Ramos (cell line): ENCODE measurements around the gene PNPLA3.
"Not testable (repeated sequence)": the region's sequence is repeated elsewhere in the genome, so short reads cannot be mapped to it uniquely, and the experiment has no call there.

Source experiments
- in situ Hi-C: fragments of 300-500 bp; cut with MboI; formaldehyde crosslinking; loops from one replicate; pipeline ENCODE4 v1.14.3; 2022; ENCODE audit warnings: low sequenced_read_pairs; ENCODE audit not compliant: unreplicated experiment

PNPLA3 gene

GRCh38 chr22:43889201-43889859 is 34.3 kb upstream of the PNPLA3 start:
- in situ Hi-C loops, result no loop called here

GRCh38 chr22:43889860-43890253 is 33.7 kb upstream of the PNPLA3 start:
- in situ Hi-C loops, result no loop called here

GRCh38 chr22:43890901-43891331 is 32.7 kb upstream of the PNPLA3 start:
- in situ Hi-C loops, result no loop called here

GRCh38 chr22:43891360-43892182 is 32.0 kb upstream of the PNPLA3 start, which contains the start of gene PNPLA5:
Gene PNPLA5 (minus strand): TSS chr22:43892013. CDS start chr22:43891880, 133 bp downstream.
- in situ Hi-C loops, result no loop called here

DNA sequence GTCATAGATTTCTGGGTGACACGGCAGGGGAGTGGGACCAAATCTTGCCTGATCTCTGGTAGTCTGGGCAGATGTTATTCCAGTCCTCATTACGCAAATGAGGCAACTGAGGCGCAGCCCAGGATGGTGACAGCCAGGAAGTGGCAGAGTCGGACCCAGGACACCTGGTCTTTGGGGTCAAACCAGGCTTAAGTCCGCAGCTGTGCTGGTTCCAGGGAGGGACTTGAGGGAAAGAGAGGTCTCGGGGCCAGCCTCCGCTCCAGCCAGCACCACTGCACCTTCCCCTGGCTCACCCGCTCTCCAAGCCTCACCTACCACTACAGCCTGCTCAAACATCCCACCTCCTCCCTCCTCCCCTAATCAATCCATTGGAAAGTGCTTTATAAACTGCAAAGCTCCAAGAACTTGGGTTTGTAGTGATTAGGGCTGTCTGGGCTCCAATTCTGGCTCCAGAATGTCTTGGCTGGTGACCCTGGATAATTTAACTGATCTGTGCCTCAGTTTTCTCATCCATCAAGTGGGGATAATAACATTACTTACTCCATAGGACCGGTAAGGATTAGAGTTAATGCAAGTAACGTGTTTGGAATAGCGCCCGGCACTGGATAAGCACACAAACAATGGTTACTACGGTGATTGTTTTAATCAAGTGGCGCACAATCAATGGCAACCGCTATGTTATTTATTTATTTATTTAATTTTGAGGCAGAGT is 31.3 kb upstream of the PNPLA3 start:
- in situ Hi-C loops, result no loop called here

DNA sequence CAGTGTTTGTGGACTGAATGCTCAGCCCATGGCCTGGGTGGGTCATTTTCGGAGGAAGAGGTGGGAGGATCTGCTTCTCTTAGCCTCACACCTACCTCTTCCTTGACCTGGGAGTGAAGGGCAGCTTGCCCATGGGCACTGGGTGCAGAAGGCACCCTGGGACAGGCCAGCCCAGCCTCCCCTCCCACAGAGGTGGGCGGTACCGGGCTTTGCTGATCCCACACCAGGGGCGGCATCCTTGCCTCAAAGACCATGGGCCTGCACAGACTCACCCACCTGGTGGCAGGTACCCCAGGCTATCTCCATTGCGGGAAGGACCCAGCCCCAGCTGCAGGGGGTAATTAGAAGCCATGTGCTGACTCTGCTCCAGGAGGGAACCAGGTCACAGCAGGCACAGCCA is 30.3 kb upstream of the PNPLA3 start:
- in situ Hi-C loops, result no loop called here

GRCh38 chr22:43894122-43894521 is 29.5 kb upstream of the PNPLA3 start:
- in situ Hi-C loops, result no loop called here

- in situ Hi-C loops, result no loop called here
Observed at GRCh38 chr22:43895986-43896645, 27.5 kb upstream of the PNPLA3 start.

DNA sequence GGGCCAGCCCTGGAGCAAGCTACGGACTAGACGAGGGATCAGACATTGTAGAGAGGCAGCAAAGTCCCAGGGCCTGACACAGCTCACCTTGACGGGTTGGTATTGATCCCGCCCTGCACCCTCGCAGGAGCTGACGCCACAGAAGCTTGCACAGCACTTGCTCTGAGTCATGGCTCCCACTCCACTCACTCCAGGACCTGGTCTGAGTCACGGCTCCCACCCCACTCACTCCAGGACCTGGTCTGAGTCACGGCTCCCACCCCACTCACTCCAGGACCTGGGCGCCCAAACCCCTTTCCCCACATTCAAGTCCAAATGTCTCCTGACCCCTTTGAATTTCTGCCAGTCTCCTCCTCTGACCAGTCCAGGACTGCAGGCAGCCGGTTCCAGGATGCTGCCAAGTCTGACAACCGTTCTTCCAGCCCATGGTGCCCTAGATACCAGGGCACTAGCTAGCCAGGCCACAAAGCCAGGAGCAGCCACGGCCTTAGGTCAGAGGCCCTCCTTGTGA is 25.8 kb upstream of the PNPLA3 start:
- in situ Hi-C loops, result no loop called here

- in situ Hi-C loops, result no loop called here
Observed at GRCh38 chr22:43900206-43900605, 23.4 kb upstream of the PNPLA3 start.

DNA sequence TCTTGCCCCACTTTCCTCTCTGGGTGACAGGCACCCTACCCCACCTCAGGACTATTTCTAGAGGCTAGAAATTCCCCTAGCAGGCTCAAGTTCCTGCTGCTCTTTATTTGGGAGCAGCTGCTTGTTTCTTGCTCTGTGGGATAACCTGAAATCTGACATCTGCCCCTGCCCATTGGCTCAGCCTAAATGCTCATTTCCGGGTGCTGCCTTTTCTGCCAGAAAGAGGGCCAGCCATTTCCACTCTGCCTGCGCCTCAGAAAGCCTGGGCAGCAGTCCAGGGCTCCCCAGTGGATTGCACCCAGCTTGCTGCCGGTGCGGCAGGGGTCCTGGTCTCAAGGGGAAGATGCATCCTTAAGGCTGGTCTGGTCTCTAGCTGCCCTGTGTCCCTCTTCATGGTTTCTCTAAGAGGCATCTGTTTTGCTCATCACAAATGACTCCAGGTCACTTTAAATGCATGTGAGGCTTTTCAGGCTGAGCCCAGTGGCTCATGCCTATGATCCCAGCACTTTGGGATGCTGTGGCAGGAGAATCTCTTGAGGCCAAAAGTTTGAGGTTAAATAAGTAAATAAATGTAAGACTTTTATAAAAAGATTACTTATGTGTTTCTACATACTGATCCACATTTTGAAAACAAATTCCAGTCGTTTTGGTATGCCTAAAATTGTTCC is 21.5 kb upstream of the PNPLA3 start:
- in situ Hi-C loops, result no loop called here

DNA sequence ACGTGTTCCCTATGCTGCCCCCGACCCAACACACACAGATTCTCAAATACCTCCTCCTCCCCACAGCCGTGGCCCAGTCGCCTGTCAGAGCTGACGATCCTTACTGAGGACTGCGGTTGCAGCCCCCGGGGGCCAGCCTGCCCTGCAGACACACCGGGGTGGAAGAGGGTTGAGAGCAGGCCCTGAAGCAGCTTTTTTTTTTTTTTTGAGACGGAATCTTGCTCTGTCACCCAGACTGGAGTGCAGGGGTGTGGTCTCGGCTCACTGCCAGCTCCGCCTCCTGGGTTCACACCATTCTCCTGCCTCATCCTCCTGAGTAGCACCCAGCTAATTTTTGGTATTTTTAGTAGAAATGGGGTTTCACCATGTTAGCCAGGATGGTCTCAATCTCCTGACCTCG is 20.6 kb upstream of the PNPLA3 start:
- in situ Hi-C loops, result not testable (repeated sequence)

- in situ Hi-C loops, result not testable (repeated sequence)
Observed at GRCh38 chr22:43904412-43904811, 19.2 kb upstream of the PNPLA3 start.

DNA sequence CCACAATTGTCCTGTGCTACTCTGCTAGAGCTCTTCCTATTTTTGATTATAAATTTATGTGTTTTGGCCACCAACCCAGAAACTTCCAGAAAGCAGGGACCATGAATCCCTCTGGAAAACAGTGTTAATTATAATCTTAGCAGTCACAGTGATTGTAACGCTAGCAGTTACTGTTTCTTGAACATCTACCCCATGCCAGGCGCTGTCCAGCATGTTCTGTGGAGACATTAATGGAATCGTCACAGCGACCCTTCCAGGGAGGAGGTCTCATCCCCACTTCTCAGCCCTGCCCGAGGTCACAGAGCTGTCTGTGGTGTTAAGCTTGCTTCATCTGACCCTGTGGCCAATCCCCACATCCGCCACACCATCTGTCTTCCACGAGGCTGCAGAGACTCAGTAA is 17.9 kb upstream of the PNPLA3 start:
- in situ Hi-C loops, result no loop called here

GRCh38 chr22:43909708-43910107 is 13.9 kb upstream of the PNPLA3 start:
- in situ Hi-C loops, result no loop called here

DNA sequence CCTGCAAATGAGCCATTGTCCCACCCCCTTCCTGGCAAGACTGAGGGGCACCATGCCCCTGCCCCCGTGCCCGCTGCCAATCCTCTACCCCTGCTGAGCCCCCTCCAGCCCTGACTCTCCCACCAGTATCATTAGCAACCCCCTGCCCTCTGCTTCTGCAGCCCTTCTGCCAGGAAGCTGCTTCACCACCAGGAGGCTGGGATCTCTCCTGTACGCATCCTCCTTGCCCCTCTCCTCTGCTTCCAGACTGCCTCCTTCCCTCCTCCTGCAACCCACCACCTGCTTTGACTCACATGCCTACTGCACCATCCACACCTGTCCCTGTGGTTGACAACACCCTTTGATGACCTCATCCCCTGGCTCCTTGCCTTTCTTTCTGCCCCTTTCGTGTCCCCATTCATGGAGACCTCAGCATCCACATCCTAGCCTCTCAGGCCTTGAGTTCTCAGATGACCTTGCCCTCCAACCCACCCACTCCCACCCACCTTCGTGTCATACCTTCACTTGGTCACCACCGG is 13.4 kb upstream of the PNPLA3 start:
- in situ Hi-C loops, result no loop called here

GRCh38 chr22:43911351-43911750 is 12.3 kb upstream of the PNPLA3 start:
- in situ Hi-C loops, result no loop called here

DNA sequence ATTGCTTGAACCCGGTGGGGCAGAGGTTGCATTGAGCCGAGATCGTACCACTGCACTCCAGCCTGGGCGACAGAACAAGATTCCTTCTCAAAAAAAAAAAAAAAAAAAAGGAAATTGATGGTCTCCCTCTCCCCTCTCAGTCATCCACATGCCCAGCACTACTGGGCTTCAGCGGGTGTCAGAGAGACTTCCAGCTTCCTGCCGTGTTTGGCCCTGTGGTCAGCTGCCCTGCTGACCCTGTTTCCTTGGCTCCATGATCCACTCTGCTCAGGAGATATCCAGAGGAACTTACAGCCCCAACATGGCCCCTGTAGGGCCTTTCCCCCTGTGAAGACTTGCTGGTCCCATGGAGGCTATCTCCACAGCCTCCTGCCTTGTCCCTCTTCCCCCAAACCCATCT is 6.1 kb upstream of the PNPLA3 start:
- in situ Hi-C loops, result no loop called here

DNA sequence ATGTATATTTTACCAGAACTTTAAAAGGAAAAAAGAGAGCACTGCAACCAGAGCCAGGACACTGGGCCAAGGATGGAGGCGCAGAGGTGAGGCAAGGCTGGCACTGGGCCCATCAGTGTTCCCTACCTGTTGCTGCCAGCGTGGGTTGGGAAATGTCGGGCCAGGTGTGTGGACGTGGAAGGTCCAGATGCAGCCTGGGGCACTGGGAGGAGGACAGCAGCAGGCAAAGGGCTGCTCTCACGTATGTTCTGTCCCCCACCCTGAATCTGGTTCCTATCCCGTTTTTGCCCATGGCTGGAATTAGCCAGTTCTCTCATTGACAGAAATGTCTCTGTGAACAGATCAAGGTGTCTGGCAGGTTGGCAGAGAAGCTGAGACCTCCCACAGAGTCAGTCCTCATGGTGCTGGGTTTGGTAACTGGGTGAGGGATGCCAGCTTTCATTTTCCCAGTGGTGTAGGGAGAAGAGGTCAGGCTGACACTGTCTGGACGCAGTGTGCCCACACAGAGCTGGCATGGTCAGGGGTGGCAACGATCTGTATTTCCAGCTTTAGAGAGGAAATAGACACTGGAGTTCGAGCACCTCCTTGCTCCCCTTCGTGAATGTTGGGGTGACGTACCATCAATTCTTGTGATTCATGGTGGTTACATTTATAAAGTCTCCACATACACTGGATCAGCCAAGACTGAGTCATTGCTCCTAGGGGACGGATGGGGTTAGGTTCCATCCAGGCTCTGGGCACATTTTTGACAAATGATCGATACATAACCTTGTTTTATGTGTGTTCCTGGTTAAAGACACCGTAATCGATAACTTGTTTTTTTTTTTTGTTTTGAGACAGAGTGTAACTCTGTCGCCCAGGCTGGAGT is 4.3 kb upstream of the PNPLA3 start:
- in situ Hi-C loops, result no loop called here
